ENCODE results near the gene VPREB3. TPM values are rescaled to one million over a fixed set of nuclear protein-coding genes. Genes with fewer than 3 reads are reported as not detected.

The VPREB3 gene, protein sequence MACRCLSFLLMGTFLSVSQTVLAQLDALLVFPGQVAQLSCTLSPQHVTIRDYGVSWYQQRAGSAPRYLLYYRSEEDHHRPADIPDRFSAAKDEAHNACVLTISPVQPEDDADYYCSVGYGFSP
- not detected for total RNA-seq

DNA sequence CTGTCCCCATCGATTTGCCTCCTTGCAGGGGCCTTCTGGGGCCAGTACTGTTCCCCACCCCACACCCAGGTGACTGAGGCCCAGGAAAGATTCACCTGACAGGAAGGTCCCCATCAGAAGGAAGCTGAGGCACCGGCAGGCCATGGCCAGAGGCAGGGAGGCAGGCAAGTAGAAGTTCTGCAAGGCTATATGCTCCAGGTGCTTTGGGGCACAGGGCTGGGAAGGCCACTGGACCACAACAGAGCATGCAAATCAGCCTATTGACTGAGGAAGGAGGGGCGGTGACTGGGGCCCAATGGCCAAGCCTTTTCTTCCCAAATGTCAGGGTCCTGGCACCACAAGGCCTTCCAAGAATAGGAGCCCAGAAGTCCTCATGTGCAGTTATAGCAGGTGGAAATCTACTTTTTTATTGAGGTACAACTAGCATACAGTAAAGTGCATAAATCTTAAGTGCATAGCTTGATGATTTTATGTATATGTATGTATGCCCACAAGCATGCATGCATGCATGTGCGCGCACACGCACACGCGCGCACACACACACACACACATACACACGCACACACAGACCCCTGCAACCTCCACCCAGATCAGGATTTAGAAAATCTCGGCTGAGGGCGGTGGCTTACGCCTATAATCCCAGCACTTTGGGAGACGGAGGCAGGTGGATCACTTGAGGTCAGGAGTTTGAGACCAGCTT is at the start of gene VPREB3:
Gene VPREB3, minus strand, starts transcription at position 206 of the 700 bp plus-strand sequence. Its CDS starts 62 bp downstream, at position 144.
- Histone ChIP-seq H3K9me3 (no peaks in the 10 kb centered on the region), H3K4me3 (no peak within 1 kb of the TSS), H3K4me1 (ENCODE audit: control insufficient read depth in 1 of 2, low read depth in 2 of 2) (peaks cover 0 to 17% of the 10 kb centered on the region in 2 donors), H3K27me3 (replicated peaks; ENCODE audit: insufficient read depth) (no peaks in the 10 kb centered on the region), H3K36me3 (no peaks in the 10 kb centered on the region), H3K27ac (no peak within 1 kb of the TSS)
- TF ChIP-seq, protein P1, sequence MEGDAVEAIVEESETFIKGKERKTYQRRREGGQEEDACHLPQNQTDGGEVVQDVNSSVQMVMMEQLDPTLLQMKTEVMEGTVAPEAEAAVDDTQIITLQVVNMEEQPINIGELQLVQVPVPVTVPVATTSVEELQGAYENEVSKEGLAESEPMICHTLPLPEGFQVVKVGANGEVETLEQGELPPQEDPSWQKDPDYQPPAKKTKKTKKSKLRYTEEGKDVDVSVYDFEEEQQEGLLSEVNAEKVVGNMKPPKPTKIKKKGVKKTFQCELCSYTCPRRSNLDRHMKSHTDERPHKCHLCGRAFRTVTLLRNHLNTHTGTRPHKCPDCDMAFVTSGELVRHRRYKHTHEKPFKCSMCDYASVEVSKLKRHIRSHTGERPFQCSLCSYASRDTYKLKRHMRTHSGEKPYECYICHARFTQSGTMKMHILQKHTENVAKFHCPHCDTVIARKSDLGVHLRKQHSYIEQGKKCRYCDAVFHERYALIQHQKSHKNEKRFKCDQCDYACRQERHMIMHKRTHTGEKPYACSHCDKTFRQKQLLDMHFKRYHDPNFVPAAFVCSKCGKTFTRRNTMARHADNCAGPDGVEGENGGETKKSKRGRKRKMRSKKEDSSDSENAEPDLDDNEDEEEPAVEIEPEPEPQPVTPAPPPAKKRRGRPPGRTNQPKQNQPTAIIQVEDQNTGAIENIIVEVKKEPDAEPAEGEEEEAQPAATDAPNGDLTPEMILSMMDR (IDR thresholded peaks at IDR 0.05): no peak
- DNase-seq (ENCODE audit: low spot score) (no peak), ATAC-seq (ENCODE audit: insufficient number of reproducible peaks, low FRiP score, low read depth) (no peak)

DNA sequence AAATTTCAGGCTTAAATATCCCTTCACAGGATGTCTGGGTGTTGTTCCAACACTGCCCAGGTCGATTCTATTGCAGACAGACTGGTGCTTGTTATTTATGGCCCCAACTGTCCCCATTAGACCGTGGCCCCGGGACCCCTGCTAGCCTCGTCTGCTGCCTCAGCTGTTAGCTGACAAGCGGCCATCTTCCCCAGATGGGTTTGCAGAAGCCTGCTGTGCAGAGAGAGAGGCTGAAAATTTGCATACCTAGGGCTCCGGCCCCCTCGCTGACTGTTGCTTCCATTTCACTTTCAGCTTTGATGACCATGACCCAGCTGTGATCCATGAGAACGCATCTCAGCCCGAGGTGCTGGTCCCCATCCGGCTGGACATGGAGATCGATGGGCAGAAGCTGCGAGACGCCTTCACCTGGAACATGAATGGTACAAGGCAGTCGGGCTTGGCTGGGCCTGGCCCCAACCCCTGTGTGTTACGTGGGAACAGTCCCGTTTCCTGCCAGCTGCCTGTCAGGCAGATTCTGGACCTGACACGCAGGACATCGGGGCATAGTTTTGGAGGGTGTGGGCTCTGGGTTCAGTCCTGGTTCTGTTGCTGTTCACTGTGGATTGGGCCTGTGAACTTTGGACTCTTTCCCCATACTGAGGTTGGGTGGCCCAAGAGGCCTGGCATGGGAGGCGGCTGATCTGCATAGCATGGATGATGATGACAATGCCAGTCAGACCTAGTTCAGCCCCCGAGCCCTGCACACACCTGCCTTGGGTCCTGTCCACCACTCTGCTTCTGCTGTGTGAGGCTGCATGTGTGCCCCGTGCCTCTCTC is 49.0 kb upstream of the VPREB3 start:
- DNase-seq (ENCODE audit: low spot score) (no peak), ATAC-seq (ENCODE audit: insufficient number of reproducible peaks, low FRiP score, low read depth) (no peak)
- no peak overlapping the region for H3K27ac ChIP-seq
- H3K4me1 ChIP-seq (ENCODE audit: control insufficient read depth in 1 of 2, low read depth in 2 of 2): no peaks in the 10 kb centered on the region
- no peaks in the 10 kb centered on the region for H3K9me3 ChIP-seq
- peaks cover 42% of the 10 kb centered on the region for H3K36me3 ChIP-seq
- H3K27me3 ChIP-seq (replicated peaks; ENCODE audit: insufficient read depth): no peaks in the 10 kb centered on the region
- no peak overlapping the region for H3K4me3 ChIP-seq
- TF ChIP-seq, protein P1 (IDR thresholded peaks at IDR 0.05): no peak

DNA sequence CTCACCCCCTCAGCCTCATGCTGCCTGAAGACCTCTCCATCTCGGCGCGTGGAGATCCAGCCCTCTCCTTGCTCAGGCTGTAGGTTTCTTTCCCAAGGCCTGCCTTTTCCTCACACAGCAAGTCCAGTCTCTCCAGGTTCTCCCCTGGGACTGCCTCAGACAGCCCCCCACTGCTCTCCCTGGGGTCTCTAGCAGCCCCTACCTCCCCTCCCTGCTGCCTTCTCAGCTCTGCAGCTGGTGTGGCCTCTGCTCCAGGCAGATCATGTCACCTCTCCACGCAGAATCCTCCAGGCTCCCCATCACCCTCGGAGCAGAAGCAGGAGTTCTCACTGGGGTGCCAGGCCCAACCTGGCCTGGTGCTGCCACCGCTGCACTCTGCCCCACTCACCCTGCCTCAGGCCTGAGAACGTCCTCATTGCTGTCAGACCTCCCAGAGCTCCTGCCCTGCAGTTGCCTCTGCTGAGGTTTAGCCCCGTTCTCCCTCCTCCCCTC is 47.7 kb upstream of the VPREB3 start:
- DNase-seq (ENCODE audit: low spot score) (no peak), ATAC-seq (ENCODE audit: insufficient number of reproducible peaks, low FRiP score, low read depth) (no peak)
- Histone ChIP-seq H3K27ac (no peak overlapping the region), H3K36me3 (peaks cover 42% of the 10 kb centered on the region), H3K9me3 (no peaks in the 10 kb centered on the region), H3K4me3 (no peak overlapping the region), H3K4me1 (ENCODE audit: control insufficient read depth in 1 of 2, low read depth in 2 of 2) (no peaks in the 10 kb centered on the region), H3K27me3 (replicated peaks; ENCODE audit: insufficient read depth) (no peaks in the 10 kb centered on the region)
- TF ChIP-seq, protein P1 (IDR thresholded peaks at IDR 0.05): no peak

DNA sequence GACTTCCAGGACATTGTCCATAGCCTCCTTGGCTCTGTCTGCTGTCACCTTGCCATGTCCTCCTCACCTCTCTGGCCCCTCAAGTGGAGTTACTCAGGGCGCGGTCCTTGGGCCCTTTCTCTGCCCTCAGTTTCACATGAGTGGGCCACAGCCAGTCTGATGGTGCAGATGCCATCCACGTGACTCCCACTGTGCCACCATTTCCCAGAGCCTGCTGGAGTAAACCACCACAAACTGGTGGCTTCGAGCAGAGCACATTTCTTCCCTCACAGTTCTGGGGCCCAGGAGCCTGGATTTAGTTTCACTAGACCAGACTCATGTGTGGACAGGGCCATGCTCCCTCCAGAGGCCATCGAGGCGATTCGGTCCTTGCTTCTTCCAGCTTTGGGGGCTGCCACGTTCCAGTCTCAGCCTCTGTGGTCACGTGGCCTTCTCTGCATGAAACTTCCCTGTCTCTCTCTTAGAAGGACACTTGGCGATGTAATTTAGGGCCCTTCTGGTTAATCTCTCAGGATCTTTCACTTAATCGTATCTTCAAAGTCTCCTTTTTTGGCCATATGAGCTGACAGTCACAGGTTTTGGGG is 47.1 kb upstream of the VPREB3 start:
- H3K9me3 ChIP-seq: no peaks in the 10 kb centered on the region
- no peak overlapping the region for H3K4me3 ChIP-seq
- no peak overlapping the region for H3K27ac ChIP-seq
- no peaks in the 10 kb centered on the region for H3K27me3 ChIP-seq (replicated peaks; ENCODE audit: insufficient read depth)
- no peak for ATAC-seq (ENCODE audit: insufficient number of reproducible peaks, low FRiP score, low read depth)
- TF ChIP-seq, protein P1 (IDR thresholded peaks at IDR 0.05): no peak
- no peaks in the 10 kb centered on the region for H3K4me1 ChIP-seq (ENCODE audit: control insufficient read depth in 1 of 2, low read depth in 2 of 2)
- no peak for DNase-seq (ENCODE audit: low spot score)
- peaks cover 46% of the 10 kb centered on the region for H3K36me3 ChIP-seq
